NCI-H2171 treated with DMSO at 0.1 percent for 48 hours (cell line): Measurements from ENCODE around the gene PUSL1.
"Not testable (repeated sequence)": the region's sequence is repeated elsewhere in the genome, so short reads cannot be mapped to it uniquely, and the experiment has no call there.

Experiments
- DNase-seq: peaks from one replicate; lab custom pipeline; 2025; lab: John Stamatoyannopoulos, UW

PUSL1 gene

GRCh38 chr1:1310476-1311053, 2.2 kb downstream of the PUSL1 start:
- DNase-seq = no peak

- DNase-seq = no peak
Measured at GRCh38 chr1:1311107-1312104, 3.0 kb downstream of the PUSL1 start.

DNA sequence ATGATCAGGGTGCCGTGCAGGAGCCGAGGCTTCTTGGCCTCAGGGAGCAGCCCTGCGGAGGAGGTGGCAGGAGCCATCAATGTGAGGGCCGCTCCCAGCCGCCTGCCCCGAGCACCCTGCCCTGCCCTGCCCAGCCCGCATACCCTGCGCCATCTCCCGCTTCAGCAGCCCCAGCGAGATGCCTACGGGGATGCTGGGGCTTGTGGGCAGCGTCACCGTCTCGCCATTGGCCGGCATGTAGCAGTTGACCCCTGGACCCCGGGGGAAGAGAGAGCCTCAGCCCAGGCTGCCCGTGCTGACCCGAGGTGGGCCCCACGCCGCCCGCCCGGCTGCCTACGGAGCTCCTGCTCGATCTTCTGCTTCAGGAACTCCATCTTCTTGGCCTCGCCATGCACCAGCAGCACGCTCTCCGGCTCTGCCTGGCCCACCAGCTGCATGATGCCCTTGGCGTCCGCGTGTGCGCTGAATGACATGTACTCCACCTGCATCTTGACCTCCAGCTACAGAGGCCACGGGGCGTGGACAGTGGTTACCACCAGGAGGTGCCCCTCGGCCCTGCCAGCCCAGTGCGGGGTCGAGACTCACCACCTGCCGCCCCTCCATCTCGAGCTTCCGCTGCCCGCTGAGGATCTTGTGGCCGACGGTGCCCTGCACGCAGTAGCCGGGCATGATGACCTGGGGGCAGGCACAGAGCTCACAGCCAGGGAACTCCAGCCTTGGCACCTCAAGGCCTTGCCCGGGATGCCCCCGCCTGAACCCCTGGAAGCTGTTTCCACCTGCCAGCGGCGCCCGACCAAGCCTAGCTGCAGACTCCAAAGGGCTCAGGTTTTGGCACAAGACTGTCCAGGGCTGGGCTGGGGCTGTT, 4.3 kb downstream of the PUSL1 start:
- DNase-seq = no peak

DNA sequence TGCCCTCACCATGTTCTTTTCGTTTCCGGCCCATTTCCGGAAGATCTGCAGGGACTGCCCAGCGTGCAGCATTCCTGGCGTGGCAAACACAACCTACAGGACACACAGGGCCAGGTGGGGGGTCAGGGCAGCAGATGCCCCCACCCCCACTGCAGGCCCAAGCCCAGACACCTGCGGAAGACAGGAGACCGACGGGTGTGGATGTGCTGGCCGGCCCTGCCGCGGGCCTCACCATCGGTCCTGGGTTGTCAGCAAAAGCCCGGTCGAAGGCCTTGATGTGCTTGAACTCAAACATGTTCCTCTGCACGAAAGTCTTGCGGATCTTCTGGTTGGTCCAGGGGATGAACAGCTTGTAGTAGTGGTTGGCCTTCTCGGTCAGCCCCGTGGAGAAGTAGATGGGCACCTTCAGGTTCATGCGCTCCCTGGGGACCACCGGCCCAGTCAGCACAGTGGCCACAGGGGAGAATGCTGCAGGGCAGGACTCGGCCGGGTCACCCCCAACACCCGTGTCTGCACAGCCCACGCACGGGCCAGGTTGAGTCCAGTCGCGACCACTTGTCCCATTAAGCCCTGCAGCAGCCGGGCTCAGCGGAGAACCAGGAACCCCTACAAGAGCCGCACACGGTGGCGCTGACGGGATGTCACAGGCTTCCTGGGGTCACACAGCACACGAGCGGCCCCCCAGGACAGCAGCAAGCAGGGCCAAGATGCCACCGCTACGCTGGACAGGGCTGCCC, 5.3 kb downstream of the PUSL1 start:
- no peak for DNase-seq

- no peak for DNase-seq
Measured at GRCh38 chr1:1314237-1314586, 5.8 kb downstream of the PUSL1 start.

- no peak for DNase-seq
Measured at GRCh38 chr1:1314678-1315335, 6.4 kb downstream of the PUSL1 start.

DNA sequence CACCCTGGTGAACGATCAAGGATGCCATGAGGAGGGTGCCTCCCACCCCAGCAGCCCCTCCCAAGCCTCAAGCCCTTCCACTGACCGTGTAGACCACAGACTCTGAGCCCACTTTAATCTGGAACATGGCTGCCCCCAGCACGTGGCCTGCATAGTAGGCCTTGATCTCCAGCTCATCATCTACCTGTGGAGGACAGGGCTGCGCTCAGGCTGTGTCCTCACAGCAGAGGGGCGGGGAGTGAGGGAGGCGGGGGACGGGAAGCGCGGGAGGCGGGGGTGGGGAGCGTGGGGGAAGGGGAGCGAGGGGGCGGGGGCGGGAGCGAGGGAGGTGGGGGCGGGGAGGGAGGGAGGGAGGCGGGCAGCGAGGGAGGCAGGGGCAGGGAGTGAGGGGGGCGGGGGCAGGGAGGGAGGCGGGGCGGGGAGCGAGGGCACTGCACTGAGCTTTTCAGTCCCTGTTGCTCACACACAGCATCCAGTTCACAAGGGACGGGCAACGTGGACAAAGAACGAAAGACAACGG, 7.1 kb downstream of the PUSL1 start:
- no peak for DNase-seq

- not testable (repeated sequence) for DNase-seq
Measured at GRCh38 chr1:1316199-1316598, 7.8 kb downstream of the PUSL1 start.

DNA sequence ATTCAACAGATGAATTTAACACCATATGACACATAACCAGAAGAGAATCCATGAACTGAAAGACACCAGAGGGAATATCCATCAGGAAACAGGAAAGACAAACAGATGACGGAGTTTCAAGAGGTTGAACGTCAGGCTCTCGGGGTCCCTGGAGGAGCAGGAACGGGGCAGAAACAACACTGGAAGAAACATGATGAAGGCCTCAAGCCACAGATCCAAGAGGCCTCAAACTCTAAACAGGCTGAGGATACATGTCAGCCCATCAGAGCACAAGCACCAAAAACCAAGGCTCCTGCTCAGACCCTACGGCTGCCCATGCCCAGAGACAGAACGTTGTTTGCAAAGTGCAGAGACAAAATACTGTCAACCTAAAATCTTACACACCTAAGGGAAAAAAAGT, 9.0 kb downstream of the PUSL1 start:
- peak; percentile 53 for DNase-seq

DNA sequence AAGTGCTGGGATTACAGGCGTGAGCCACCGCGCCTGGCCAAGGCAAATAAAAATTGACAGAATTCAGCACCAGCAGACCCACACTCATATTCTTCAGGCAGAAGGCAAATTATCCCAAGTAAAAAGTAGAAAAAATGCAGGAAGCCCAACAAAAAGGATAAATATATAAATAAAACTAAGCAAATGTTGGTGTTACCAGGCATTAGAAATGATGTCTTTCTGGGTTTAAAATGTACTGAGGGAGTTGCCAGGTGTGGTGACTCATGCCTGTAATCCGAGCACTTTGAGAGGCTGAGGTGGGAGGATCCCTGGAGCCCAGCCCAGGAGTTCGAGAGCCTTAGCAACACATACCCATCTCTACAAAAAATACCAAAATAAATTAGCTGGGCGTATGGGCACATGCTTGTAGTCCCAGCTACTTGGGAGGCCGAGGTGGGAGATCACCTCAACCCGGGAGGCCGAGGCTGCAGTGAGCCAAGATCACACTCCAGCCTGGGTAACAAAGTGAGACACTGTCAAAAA, 9.8 kb downstream of the PUSL1 start:
- peak; percentile 94 for DNase-seq

DNA sequence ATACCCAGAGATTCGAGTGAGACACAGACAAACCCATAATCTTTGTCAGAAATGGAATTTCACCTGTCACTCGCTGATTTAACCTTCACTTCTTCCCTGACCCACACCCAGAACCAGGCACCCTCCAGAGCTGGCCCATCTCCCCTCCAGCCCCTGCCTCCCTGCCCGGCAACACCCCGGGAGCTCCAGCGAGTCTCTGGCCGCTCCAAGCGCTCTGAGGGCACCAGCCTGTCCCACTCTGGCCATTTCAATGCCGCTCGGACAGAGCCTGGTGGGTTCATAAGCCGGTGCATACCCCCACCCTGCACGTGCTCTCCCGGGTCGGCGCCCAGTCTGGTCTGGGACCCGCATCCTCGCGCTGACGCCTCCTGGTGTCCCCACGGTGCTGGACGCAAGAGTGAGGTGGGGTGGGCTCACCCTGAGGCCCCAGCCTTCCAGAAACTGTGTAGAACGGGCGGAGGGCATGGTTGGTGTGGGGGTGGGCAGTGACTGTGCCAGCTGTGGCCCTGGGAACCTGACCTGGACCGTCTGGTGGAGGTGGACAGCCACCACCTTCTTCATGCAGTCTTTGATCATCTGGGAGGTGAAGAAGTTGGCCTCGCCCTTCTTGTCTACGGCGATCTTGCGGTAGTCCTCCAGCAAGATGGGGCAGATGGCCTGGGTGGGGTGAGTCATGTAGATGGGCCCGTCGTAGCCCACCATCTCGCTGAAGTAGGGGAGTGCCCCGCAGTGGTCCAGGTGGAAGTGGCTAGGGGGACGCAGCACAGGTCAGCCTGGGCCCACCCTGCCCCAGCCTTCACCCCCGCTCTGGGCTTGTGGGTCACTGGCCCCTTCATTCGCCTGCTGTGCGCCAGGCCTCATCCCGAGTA, 10.6 kb downstream of the PUSL1 start:
- DNase-seq = no peak

DNA sequence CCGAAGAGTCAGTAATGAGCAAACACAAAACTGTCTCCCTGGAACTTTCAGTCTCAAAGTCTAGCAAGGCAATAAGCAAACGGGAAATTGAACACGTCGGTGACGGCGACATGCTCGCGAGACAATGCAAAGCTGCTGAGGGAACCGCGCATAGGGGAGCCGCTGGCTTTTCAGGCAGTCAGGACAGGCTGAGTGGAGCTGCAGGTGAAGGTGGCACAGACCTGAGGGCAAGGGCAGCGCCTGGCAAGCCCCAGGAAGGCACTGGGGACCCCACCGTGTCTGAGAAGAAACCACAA, 11.2 kb downstream of the PUSL1 start:
- DNase-seq = no peak

DNA sequence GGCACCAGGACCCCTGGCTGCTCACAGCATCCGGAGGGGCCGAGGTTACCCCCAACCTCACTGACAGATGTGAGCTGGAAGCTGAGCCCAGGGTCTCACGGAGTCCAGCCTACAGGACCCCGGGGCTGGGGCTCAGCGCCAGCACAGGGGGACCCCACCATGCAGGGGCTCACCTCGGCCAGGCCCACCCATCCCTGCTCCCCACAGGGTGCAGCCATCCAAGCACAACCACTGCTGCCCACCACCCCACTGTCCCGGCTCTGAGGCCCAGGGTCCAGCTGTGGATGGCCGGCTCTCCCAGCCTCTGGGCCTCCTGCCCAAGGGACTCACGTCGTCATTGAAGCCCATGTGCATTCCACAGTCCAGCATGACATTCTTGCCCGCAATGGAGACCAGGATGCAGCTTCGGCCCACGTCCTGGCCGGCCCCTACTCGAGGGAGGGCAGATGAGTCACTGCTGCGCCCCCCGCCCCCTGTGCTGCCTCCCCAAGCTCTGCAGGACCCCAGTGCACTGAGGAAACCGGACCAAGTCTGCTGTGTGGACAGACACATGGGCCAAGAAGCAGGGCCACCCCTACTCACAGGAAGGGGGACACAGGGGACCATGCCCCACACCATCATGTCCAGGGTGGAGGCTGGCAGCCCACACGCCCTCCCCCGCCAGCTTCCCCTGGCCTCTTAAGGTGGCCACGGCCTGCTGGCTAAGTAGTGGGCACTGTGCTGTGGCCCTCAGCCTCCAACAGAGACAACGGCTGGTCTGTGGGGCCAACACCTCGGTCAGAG, 12.5 kb downstream of the PUSL1 start:
- DNase-seq = no peak

DNA sequence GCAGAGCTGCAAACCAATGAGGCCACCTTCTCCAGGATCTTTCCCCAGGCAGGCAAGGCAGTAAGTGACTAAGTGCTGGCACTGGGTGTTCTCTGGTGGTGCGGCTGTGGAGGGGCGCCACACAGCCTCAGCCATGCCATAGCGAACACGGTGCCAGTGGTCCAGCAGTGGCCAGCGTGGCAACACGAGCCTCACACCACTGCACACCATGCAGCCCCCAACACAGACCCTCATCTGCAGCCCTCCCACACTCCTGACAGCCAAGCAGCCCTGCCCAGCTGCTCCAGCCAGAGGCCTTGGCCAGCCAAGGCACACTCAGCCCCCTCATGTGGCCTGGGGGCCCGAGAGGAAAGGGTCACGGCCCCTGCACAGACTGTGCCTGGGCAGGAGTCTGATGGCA, 13.1 kb downstream of the PUSL1 start:
- no peak for DNase-seq

DNA sequence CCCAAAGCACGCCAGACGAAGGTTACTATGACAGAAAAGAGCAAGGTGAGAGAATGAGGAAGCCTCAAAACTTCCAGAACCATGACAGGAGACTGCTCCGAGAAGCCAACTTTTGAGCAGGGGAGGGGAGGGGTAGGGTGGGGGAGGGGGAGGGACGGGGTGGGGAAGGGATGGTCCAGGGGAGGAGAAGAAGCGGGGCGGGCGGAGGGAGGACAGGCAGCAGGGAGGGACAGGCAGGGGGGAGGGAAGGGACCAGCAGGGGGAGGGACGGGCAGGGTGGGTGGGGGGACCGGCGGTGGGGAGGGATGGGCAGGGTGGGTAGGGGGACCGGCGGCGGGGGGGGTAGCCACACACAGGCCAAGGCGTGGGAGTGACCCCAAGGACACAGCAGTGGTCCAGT, 14.0 kb downstream of the PUSL1 start:
- DNase-seq = no peak

GRCh38 chr1:1322952-1323351, 14.6 kb downstream of the PUSL1 start:
- no peak for DNase-seq

- DNase-seq = no peak
Measured at GRCh38 chr1:1324084-1324523, 15.7 kb downstream of the PUSL1 start.

DNA sequence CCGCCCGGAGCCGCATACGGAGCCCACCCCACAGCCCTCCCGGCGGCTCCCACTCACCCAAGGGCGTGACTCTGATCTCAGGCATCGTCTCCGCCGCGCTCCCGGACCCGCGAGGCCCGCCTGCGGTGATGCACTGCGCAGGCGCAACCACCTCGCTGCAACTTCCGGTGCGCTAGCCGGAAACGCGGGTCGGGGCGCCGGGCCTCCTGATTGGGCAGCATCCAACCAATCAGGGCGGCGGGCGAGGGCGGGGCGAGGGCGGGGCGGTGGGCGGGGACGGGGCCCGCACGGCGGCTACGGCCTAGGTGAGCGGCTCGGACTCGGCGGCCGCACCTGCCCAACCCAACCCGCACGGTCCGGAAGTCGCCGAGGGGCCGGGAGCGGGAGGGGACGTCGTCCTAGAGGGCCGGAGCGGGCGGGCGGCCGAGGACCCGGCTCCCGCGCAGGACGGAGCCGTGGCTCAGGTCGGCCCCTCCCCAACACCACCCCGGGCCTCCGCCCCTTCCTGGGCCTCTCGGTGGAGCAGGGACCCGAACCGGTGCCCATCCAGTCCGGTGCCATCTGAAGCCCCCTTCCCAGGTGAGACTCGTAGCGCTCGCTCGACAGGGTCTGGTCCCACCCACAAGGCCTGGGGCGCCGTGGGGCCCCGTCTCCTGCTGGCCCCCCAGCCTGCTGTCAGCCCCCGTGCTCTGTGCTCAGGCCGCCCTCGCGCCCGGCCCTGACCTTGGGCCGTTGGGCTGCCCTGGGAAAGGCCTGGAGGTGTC, 16.3 kb downstream of the PUSL1 start, which contains the start of the genes CPTP and INTS11:
CPTP (plus strand) TSS at position 279 of the 764 bp plus-strand sequence. CDS start 2,109 bp downstream, outside the sequence.
INTS11 (minus strand) TSS at position 137 of the 764 bp plus-strand sequence; CDS start at position 85, 52 bp downstream.
- DNase-seq = peak; percentile 83
